HT1080 (cell line): ENCODE data around the gene TST. TPM values are rescaled to one million over a fixed set of nuclear protein-coding genes. Genes with fewer than 3 reads are reported as not detected.

ENCODE experiments used
- DNase-seq: peaks from one replicate; pipeline ENCODE4 v3.0.0-alpha.2; 2015; ENCODE audit warnings: low read depth
- total RNA-seq: library from RNA; depleted of rRNA; stranded (reverse); fragments of >200 nt; shearing (Covaris generic); gene quantifications from 2 replicates; pipeline ENCODE4 v1.2.3, GENCODE V29; 2014

Gene TST
- total RNA-seq, 1 experiment from 2014 or later: 15.9 TPM

DNA sequence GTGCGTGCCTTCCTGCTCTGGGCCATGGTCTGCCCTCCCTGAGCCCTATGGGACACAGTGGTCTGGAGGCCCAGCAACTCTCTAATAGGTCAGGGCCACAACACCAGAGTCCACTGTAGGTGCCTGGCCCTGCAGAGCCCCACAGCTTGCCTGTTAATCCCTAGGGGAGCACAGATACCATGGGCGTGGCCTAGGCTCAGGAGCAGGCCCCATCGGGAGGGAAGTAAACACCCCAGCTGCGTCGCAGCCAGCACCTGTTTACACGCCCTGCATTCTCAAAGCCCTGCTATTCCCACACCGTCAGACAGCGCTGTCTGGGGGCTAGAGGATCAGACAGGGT is 34.8 kb upstream of the TST start:
- no peak for DNase-seq

GRCh38 chr22:37053310-37054055 is 34.2 kb upstream of the TST start:
- DNase-seq: no peak

- no peak for DNase-seq
Measured at GRCh38 chr22:37052386-37053309, 33.4 kb upstream of the TST start.

- peak; percentile 59 for DNase-seq
Measured at GRCh38 chr22:37051391-37052385, 32.4 kb upstream of the TST start, which contains the start of gene KCTD17. KCTD17 (plus strand) TSS chr22:37051742; CDS start chr22:37051761, 19 bp downstream.

DNA sequence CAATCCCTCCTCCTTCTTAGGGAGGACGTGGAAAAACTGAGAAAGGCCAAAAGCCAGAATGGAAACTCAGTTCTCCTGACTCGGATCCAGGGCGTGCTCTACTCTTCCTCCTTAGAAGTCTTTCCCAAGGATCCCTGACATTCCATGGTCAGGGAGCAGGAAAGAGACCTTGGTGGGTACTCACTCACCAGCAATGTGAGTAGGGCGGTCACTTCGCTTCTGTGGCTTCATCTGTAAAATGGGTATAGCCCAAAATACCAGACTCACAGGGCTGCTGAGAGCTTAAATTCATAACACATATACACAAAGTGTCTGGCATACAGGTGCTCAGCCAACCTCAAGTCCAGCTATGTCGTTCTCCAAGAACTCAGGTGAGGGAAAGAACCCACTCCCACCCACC is 31.7 kb upstream of the TST start:
- DNase-seq: no peak

- no peak for DNase-seq
Measured at GRCh38 chr22:37049224-37049623, 30.0 kb upstream of the TST start.

GRCh38 chr22:37048133-37048532 is 28.9 kb upstream of the TST start:
- no peak for DNase-seq

DNA sequence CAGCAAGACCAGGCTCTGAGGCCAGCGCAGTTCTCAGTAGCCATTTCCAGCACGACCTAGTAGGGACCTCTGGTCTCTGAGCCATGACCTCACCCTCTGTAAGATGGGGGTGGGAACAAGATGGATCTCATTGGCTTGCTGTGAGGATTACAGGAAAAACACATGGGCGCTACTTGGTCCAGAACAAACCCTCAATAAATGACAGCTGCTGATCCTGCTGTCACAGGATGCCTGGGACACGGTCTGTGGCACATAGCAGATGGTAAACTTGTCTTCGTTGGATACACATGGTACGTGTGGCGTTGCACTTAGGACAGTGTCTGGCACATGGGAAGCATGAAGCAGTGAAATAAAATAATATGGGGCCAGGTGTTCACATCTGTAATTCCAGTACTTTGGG is 27.8 kb upstream of the TST start:
- no peak for DNase-seq

GRCh38 chr22:37046589-37046988 is 27.3 kb upstream of the TST start:
- no peak for DNase-seq

DNA sequence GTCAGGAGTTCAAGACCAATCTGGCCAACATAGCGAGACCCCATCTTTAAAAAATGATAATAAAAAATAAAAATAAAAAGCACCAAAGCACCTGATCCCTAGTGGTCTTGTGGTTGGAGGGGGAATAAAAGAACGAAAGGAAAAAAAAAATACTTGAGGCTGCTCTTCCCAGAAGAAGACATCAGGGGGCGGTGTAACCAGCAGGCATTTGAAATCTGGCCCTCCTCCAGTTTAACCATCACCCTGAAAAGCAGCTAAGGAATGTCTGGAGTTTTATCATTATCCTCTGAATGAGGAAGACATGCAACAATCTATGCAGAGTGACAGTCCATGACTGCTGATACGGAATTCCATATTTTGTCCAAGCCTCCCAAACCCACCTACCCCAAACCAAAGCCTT is 26.7 kb upstream of the TST start:
- peak; percentile 16 for DNase-seq

GRCh38 chr22:37044634-37045625 is 25.7 kb upstream of the TST start:
- DNase-seq: no peak

DNA sequence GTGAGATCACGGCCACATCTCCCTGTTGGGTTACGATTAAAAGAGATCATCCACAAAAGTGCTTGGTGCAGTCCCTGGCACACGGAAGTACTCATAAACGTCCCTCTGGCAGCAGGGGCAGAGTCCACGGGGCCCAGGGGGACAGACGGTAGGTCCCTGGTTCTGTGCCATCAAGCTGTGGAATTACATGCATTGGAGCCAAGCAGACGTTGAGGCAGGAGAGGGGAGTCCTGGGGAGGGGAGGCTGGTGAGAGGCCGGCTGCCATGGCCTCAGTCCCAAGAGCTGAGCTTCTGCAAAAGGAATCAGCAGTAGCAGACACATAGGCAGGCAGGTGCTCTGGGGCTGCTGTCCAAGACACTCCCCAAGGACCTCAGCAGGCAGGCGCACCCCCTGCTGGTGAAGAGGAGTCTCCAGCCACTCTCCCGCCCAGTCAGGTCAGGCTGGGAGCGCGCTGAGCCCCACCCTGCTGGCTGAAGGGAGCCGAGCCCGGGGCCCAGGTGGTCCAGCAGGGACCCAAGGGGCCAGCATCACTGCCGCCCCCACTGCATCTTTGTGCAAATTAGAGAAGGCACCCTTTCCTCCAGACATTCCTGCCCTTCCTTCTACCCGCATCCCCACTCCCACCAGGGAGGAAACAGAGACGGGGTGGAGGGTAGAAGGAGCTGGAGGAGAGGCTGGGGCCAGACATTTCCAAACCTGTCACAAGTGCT is 24.7 kb upstream of the TST start:
- DNase-seq: peak; percentile 61

DNA sequence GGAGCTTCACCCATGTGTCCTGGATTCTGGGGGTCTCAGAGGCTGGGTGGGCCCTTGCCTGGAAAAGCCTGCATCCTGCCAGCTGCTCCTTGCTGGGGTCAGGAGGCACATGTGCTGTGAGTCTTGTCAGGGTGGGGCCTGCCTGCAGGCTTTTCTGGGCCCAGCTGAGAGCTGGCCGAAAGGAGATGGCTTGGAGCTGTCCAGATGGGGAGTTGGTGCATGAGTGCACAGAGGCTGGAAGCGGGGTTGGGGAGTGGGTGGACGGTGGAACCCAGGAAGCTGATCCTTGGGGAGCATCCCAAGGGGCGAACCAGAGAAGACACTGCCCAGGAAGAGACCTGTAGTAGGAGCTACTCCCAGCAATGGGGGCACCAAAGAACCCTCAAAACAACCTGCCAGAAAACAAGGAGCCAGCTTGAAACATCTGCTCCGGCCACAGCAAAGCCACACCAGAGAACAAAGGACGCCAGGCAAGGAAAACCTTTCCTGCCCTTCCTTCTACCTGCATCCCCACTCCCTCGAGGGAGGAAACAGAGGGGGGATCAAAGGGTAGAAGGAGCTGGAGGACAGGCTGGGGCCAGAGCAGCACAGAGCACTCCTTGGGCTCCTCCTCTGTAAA is 24.1 kb upstream of the TST start:
- no peak for DNase-seq

DNA sequence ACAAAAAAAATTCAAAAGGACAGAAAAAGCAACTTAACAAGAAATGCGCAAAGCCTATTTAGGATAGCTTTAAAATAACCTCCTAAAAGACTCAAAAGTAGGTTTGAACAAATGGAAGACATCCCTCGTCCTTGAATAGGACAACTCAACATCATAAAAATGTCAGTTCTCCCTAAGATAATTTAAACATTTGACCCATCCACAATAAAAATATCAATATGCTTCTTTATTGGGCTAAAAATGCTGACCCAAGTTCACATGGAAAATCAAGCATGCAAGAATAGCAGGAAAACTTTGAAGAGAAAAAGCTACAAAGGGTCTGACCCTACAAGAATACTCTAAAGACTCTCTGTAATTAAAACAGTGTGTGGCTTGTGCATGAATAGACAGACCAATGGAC is 20.2 kb upstream of the TST start:
- no peak for DNase-seq

DNA sequence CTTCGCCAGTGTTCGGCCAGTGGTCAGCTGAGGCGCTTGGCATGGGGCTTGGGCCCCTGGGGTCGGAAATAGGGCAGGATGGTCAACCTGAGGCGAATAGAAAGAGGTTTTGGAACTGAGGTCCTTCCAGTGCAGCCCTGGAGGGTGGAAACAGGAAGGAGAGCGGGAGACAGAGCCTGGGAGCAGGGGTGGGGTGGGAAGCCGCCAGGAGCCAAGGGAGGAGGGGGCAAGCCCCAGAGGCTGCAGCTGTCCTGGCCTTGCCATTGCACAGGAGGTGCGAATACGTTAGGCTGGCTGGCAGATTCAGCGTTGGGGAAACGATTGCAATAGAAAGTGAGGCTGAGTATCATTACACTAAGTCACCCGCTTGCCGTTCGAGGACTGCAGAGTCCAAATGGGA is 18.4 kb upstream of the TST start:
- DNase-seq: no peak

- DNase-seq: no peak
Measured at GRCh38 chr22:37036655-37037377, 17.6 kb upstream of the TST start.

- DNase-seq: no peak
Measured at GRCh38 chr22:37033605-37034430, 14.6 kb upstream of the TST start.
